Lower leg skin (tissue), 4 donors: ENCODE results near the gene NCEH1. TPM values are rescaled to one million over a fixed set of nuclear protein-coding genes. Genes with fewer than 3 reads are reported as not detected.

ENCODE experiments used
- DNase-seq, 2 donors: peaks; one replicate each; pipeline ENCODE4 v3.0.0-alpha.2; 2019; ENCODE audit warnings: low spot score in 2 of 2
- H3K4me3 ChIP-seq: fragments of 200-600 bp; sonication (generic); 2 replicates; pipeline ENCODE4 v1.5.1; 2017; ENCODE audit warnings: mild to moderate bottlenecking, low read depth; ENCODE audit not compliant: poor library complexity, severe bottlenecking
- CTCF ChIP-seq, 3 donors: fragments of 450-650 bp; IDR thresholded peaks; one replicate each; pipeline ENCODE4 v1.5.1; 2016; ENCODE audit warnings: antibody characterized with exemption in 3 of 3, mild to moderate bottlenecking in 3 of 3, moderate library complexity in 2 of 3
- POLR2A ChIP-seq, 2 donors: fragments of 450-650 bp; IDR thresholded peaks; one replicate each; pipeline ENCODE4 v1.6.1; 2016 to 2017; ENCODE audit warnings: antibody characterized with exemption in 2 of 2, mild to moderate bottlenecking in 1 of 2, moderate library complexity in 1 of 2
- WGBS, 2 donors: methylation state at CpG; one replicate each; pipeline ENCODE4 v1.1.5; 2018; 5-methylcytosine and 5-hydroxymethylcytosine counted together
- intact Hi-C: fragments of 100-400 bp; cut with DNase I; formaldehyde crosslinking; loops from one replicate; pipeline ENCODE4 v1.15.0; 2023; ENCODE audit warnings: low total_unique reads
- total RNA-seq, 4 donors: library from RNA; depleted of rRNA; stranded (reverse); fragments of >200 nt; gene quantifications; one replicate each; pipeline ENCODE4 v1.1.0, GENCODE V29; 2016

NCEH1 gene
- total RNA-seq, 4 donors from 2014 or later: 2.1 to 7.8 (median 6.3) TPM

GRCh38 chr3:172613845-172614244, 97.0 kb downstream of the NCEH1 start:
- 95 to 100% methylated on average over 1 to 2 of the region's 2 CpGs for WGBS, 2 donors

GRCh38 chr3:172612871-172613678, 97.8 kb downstream of the NCEH1 start:
- 95 to 96% methylated on average over 4 to 6 of the region's 6 CpGs for WGBS, 2 donors
- no peak for DNase-seq
- H3K4me3 ChIP-seq: no peak overlapping the region
- no peak for TF ChIP-seq POLR2A (IDR thresholded peaks at IDR 0.05)
- no peak for TF ChIP-seq CTCF (IDR thresholded peaks at IDR 0.05)
- intact Hi-C loops: no loop called here

More at GRCh38 chr3:172613845-172614244, 97.0 kb downstream of the NCEH1 start:
- H3K4me3 ChIP-seq: no peak overlapping the region
- TF ChIP-seq POLR2A (IDR thresholded peaks at IDR 0.05) (no peak), CTCF (IDR thresholded peaks at IDR 0.05) (no peak)
- no peak for DNase-seq
- intact Hi-C loops: no loop called here

- 96% methylated on average over 6 of the region's 6 CpGs for WGBS, 2 donors
- H3K4me3 ChIP-seq: no peak overlapping the region
- peak in 1 of 2 donors; percentile 3 for DNase-seq
- TF ChIP-seq CTCF (IDR thresholded peaks at IDR 0.05) (no peak), POLR2A (IDR thresholded peaks at IDR 0.05) (no peak)
- intact Hi-C loops: no loop called here
Observed at GRCh38 chr3:172609750-172610149, 101.1 kb downstream of the NCEH1 start.

- TF ChIP-seq CTCF (IDR thresholded peaks at IDR 0.05): no peak
- no peak for TF ChIP-seq POLR2A (IDR thresholded peaks at IDR 0.05)
- H3K4me3 ChIP-seq: no peak overlapping the region
- WGBS, 2 donors: 68 to 70% methylated on average over 2 of the region's 2 CpGs
- intact Hi-C loops: no loop called here
- DNase-seq: no peak
Observed at GRCh38 chr3:172608575-172608974, 102.3 kb downstream of the NCEH1 start.

GRCh38 chr3:172607305-172608121, 103.4 kb downstream of the NCEH1 start:
- no peak for DNase-seq
- 62% methylated on average over 2 of the region's 2 CpGs for WGBS, 2 donors
- no peak overlapping the region for H3K4me3 ChIP-seq
- TF ChIP-seq POLR2A (IDR thresholded peaks at IDR 0.05) (no peak), CTCF (IDR thresholded peaks at IDR 0.05) (no peak)
- intact Hi-C loops: no loop called here
